Stimulated activated CD4-positive, alpha-beta T cell treated with anti-CD3 and anti-CD28 coated beads, Interleukin-1b, Interleukin-23, amount 100 ng/mL, for 4 hours (primary cell): ENCODE results near the gene ZNF273.
"Not testable (repeated sequence)": the region's sequence is repeated elsewhere in the genome, so short reads cannot be mapped to it uniquely, and the experiment has no call there.

Source experiments
- DNase-seq, 2 donors: peaks; one replicate each; pipeline ENCODE4 v3.0.0-alpha.2; 2020; ENCODE audit warnings: low read depth in 2 of 2

The ZNF273 gene

GRCh38 chr7:64888901-64889685, 14.0 kb upstream of the ZNF273 start:
- DNase-seq: no peak

GRCh38 chr7:64889686-64890162, 13.3 kb upstream of the ZNF273 start:
- no peak for DNase-seq

DNA sequence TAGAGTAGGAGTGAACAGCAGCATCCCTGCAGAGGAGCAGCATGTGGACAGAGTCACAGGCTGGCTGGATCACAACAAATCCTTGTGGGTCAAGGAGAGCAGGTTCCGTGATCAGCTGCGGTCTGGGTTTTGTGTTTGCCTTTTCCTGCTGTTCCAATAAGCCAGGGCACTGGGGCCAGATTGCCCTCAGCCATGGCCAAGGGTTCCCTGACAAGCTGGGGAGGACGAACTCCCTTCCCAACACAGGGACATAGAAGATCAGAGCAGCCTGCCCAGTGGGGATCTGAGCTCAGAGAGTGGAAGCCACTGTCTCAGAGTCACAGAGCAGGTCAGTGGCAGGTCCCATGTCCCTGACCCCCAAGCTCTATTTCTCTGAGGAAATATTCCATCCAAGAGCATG, 12.8 kb upstream of the ZNF273 start:
- DNase-seq: not testable (repeated sequence)

- no peak for DNase-seq
Measured at GRCh38 chr7:64890761-64891362, 12.2 kb upstream of the ZNF273 start.

- not testable (repeated sequence) for DNase-seq
Measured at GRCh38 chr7:64891363-64892081, 11.6 kb upstream of the ZNF273 start.

- DNase-seq: no peak
Measured at GRCh38 chr7:64892116-64892515, 11.0 kb upstream of the ZNF273 start.

GRCh38 chr7:64892666-64893309, 10.3 kb upstream of the ZNF273 start:
- DNase-seq: no peak

- DNase-seq: no peak
Measured at GRCh38 chr7:64893401-64893800, 9.7 kb upstream of the ZNF273 start.

GRCh38 chr7:64902461-64902805, 640 bp upstream of the ZNF273 start:
- DNase-seq: not testable (repeated sequence)

GRCh38 chr7:64904008-64904407, 935 bp downstream of the ZNF273 start:
- DNase-seq: no peak

GRCh38 chr7:64905133-64905532, 2.1 kb downstream of the ZNF273 start:
- DNase-seq: no peak

DNA sequence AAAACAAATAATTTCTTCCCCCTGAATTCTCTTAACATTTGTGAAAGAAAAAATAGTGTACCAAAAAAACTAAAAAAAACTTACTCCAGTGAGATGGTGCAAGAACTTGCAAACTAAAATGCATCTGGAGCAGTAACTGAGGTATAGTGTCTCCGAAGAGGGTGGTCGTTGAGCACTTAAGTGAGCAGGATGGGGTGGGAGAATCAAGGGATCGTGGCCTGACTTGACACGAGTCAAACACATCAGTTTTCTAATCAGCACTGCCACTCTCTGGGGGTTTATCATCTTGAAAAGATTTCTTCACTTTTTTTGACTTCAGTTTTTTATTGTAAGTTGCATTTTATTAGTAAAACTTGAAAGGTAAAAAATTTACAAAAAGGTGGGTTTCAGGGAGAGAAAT, 2.5 kb downstream of the ZNF273 start:
- no peak for DNase-seq

DNA sequence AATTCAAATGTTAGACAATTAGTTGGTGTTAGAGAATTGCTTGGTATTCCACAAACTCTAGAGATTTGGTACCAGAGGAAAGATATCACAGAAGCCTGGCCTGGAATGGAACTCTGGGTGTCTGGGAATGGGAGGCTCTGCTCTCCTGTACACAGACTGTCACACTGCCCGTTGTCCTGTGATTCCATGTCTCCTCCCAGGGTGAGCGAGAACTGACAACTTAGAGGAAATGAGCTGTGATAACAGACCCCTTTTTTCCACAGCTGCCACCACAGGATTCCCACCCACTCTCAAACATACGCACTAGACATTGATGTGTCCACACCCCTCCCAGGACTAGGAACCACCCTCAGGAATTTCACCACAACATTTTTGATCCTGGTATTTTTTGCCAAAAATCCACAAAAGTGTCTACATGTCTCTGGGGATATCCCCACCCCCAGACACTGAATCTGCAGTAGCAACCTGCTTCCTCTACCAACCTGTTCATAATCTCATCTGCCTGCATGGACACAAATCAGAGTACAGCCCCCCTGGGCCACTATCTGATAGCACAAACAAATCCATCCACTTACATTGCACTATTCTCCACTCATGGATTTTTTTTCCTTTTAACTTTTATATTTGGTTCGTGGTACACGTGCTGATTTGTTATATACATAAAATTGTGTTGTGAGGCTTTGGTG, 4.7 kb downstream of the ZNF273 start:
- no peak for DNase-seq

DNA sequence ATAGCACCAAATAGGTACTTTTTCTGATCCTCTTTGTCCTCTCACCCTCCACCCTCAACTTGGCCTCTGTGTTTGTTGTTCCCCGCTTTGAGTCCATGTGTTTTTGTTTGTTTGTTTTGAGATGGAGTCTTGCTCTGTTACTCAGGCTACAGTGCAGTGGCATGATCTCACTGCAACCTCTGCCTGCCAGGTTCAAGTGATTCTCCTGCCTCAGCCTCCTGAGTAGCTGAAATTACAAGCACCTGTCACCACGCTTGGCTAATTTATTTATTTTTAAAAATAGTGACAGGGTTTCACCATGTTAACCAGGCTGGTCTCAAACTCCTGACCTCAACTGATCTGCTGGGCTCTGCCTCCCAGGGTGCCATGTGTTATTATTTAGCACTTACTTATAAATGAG, 5.3 kb downstream of the ZNF273 start:
- no peak for DNase-seq

DNA sequence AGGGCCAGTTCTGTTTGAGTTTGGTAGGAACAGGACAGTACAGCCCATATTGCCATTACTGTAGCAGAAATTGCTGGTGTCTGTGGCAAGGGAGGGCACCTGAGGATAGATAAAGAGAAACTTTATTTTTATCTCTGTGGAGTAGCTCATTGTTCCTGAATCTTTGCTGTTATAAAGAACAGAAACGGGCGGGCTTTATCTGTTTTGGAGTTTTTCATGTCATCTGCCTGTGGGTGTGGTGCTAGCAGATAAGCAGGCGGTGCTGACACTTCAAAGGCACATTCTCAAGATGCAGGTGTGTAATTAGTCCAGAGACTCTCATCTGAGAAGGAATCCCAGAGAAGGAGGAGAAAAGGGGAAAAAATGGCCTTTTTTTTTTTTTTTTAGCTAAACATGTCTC, 11.5 kb downstream of the ZNF273 start:
- DNase-seq: no peak

DNA sequence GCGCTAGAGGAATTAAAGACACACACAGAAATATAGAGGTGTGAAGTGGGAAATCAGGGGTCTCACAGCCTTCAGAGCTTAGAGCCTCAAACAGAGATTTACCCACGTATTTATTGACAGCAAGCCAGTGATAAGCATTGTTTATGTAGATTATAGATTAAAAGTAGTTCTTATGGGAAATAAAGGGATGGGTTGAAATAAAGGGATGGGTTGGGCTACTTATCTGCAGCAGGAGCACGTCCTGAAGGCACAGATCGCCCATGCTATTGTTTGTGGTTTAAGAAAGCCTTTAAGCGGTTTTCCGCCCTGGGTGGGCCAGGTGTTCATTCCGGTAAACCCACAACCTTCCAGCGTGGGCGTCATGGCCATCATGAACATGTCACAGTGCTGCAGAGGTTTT, 12.2 kb downstream of the ZNF273 start:
- not testable (repeated sequence) for DNase-seq

DNA sequence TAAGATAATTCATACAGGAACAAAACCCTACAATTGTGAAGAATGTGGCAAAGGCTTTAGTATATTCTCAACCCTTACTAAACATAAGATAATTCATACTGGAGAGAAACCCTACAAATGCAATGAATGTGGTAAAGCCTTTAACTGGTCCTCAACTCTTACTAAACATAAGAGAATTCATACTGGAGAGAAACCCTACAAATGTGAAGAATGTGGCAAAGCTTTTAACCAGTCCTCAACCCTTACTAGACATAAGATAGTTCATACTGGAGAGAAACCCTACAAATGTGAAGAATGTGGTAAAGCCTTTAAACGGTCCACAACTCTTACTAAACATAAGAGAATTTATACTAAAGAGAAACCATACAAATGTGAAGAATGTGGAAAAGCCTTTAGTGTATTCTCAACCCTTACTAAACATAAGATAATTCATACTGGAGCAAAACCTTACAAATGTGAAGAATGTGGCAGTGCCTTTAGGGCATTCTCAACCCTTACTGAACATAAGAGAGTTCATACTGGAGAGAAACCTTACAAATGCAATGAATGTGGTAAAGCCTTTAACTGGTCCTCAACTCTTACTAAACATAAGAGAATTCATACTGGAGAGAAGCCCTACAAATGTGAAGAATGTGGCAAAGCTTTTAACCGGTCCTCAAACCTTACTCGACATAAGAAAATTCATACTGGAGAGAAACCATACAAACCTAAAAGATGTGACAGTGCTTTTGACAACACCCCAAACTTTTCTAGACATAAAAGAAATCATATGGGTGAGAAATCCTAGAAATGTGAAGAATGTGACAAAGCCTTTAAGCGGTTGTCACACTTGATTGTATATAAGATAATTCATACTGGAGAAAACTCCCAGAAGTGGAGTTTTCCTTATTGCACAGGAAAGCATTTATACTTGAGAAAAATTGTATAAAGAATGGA, 25.4 kb downstream of the ZNF273 start:
- DNase-seq: not testable (repeated sequence)

DNA sequence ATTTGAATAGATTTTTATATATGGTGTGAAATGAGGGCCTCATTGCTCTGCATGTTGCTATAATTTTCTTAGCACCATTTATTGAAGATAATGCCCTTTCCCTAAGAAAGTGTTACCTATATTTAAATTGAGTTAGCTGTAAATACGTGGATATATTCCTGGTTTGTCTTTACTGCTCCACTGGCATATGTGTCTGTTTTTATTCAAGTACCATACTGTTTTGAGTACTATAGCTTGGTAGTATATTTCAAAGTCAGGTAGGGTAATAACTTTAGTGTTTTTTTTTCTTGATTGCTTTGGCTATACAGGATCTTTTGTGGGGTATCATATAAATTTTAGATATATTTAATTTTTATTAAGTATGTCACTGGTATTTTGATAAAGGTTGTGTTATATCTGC, 31.4 kb downstream of the ZNF273 start:
- DNase-seq: no peak

- DNase-seq: no peak
Measured at GRCh38 chr7:64938540-64938939, 35.5 kb downstream of the ZNF273 start.

DNA sequence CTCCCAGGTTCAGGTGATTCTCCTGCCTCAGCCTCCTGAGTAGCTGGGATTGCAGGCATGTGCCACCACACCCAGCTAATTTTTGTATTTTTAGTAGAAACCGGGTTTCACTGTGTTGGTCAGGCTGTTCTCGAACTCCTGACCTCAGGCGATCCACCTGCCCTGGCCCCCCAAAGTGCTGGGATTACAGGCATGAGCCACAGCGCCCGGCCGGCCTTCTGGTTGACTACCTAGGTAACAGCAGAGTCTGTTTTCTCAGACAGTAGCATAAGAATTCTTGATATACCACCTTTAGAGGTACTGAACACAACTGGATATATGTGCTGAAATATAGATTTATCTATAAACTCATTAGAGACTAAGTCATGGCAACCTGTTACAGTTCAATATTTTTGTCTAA, 36.9 kb downstream of the ZNF273 start:
- not testable (repeated sequence) for DNase-seq
